Posterior vena cava (tissue), 2 donors: ENCODE data around the gene BRD1. TPM values are rescaled to one million over a fixed set of nuclear protein-coding genes. Genes with fewer than 3 reads are reported as not detected.

ENCODE experiments used
- DNase-seq: peaks from one replicate; pipeline ENCODE4 v3.0.0-alpha.2; 2020; ENCODE audit warnings: low spot score
- intact Hi-C, 2 donors: fragments of 100-400 bp; cut with DNase I; formaldehyde crosslinking; loops; one replicate each; pipeline versions ENCODE4 v1.14.1 to v1.14.2; 2022 to 2023
- total RNA-seq, 2 donors: library from RNA; stranded (reverse); fragmentation: NEBNext Ultra II Directional; extraction: Animal tissue kit (Norgen Biotek cat#: 25700); gene quantifications; one replicate each; pipeline ENCODE4 v1.2.1, GENCODE V29; 2021
- donor health status: DM: yes; HTN: yes; CAD: no.
- donor health status: DM: yes; HTN: yes; CAD: no.

BRD1 gene
- total RNA-seq, 2 donors from 2014 or later: 20.8 to 21.7 TPM

GRCh38 chr22:49749885-49750510 lies 77.7 kb downstream of the BRD1 start:
- DNase-seq: peak; percentile 70
- intact Hi-C loops: no loop called here

- peak; percentile 79 for DNase-seq
- intact Hi-C loops: no loop called here
These were observed 78.4 kb downstream of the BRD1 start for GRCh38 chr22:49749227-49749626.

GRCh38 chr22:49748514-49748913 lies 79.2 kb downstream of the BRD1 start:
- intact Hi-C loops: no loop called here
- DNase-seq: peak; percentile 75

- intact Hi-C loops: no loop called here
- no peak for DNase-seq
These were observed 80.0 kb downstream of the BRD1 start for GRCh38 chr22:49747716-49748115.

- intact Hi-C loops: no loop called here
- no peak for DNase-seq
These were observed 80.5 kb downstream of the BRD1 start for GRCh38 chr22:49747130-49747529.

- no peak for DNase-seq
- intact Hi-C loops: no loop called here
These were observed 81.6 kb downstream of the BRD1 start for GRCh38 chr22:49746065-49746464.

GRCh38 chr22:49740242-49740641 lies 87.4 kb downstream of the BRD1 start:
- peak; percentile 57 for DNase-seq
- intact Hi-C loops: no loop called here

GRCh38 chr22:49739138-49739537 lies 88.5 kb downstream of the BRD1 start:
- intact Hi-C loops: no loop called here
- no peak for DNase-seq

- peak; percentile 58 for DNase-seq
- intact Hi-C loops: no loop called here
These were observed 89.1 kb downstream of the BRD1 start for GRCh38 chr22:49738566-49738965.

GRCh38 chr22:49738006-49738405 lies 89.7 kb downstream of the BRD1 start:
- peak; percentile 55 for DNase-seq
- intact Hi-C loops: no loop called here

GRCh38 chr22:49737101-49737551 lies 90.5 kb downstream of the BRD1 start:
- DNase-seq: peak; percentile 37
- intact Hi-C loops: no loop called here

- intact Hi-C loops: no loop called here
- peak; percentile 61 for DNase-seq
These were observed 91.1 kb downstream of the BRD1 start for GRCh38 chr22:49736538-49736937.

GRCh38 chr22:49735901-49736421 lies 91.7 kb downstream of the BRD1 start:
- intact Hi-C loops: no loop called here
- DNase-seq: peak; percentile 66

GRCh38 chr22:49735411-49735900 lies 92.2 kb downstream of the BRD1 start:
- peak; percentile 73 for DNase-seq
- intact Hi-C loops: no loop called here

- intact Hi-C loops: no loop called here
- DNase-seq: peak; percentile 77
These were observed 92.8 kb downstream of the BRD1 start for GRCh38 chr22:49734882-49735281.

GRCh38 chr22:49734390-49734789 lies 93.3 kb downstream of the BRD1 start:
- intact Hi-C loops: no loop called here

GRCh38 chr22:49733631-49734030 lies 94.0 kb downstream of the BRD1 start:
- intact Hi-C loops: no loop called here
- peak; percentile 34 for DNase-seq

More at GRCh38 chr22:49734390-49734789, 93.3 kb downstream of the BRD1 start:
- no peak for DNase-seq

- intact Hi-C loops: no loop called here
- DNase-seq: peak; percentile 50
These were observed 97.0 kb downstream of the BRD1 start for GRCh38 chr22:49730656-49731055.

- peak; percentile 71 for DNase-seq
- intact Hi-C loops: no loop called here
These were observed 99.0 kb downstream of the BRD1 start for GRCh38 chr22:49728570-49729271.

- DNase-seq: peak; percentile 76
These were observed 99.6 kb downstream of the BRD1 start for GRCh38 chr22:49727881-49728569.

More at GRCh38 chr22:49727881-49728569, 99.6 kb downstream of the BRD1 start:
- intact Hi-C loops: no loop called here
